Skeletal muscle satellite cell (primary cell): ENCODE measurements around the gene MRPL27.
"Not testable (repeated sequence)": the region's sequence is repeated elsewhere in the genome, so short reads cannot be mapped to it uniquely, and the experiment has no call there.

Experiments
- H3K27me3 ChIP-seq: 2 replicates; pipeline ENCODE4 v1.7.0; 2013; ENCODE audit warnings: low read length; ENCODE audit not compliant: control insufficient read depth, insufficient read depth
- H3K36me3 ChIP-seq: 2 replicates; pipeline ENCODE4 v1.7.0; 2013; ENCODE audit warnings: mild to moderate bottlenecking, control low read depth, low read length; ENCODE audit not compliant: insufficient read depth
- H3K4me1 ChIP-seq: 2 replicates; pipeline ENCODE4 v1.7.0; 2013; ENCODE audit warnings: low read length; ENCODE audit not compliant: control insufficient read depth, insufficient read depth
- H3K4me2 ChIP-seq: 2 replicates; pipeline ENCODE4 v1.7.0; 2013; ENCODE audit warnings: mild to moderate bottlenecking, low read length
- H3K4me3 ChIP-seq: 2 replicates; pipeline ENCODE4 v1.7.0; 2013; ENCODE audit warnings: low read length
- H3K9ac ChIP-seq: 2 replicates; pipeline ENCODE4 v1.7.0; 2013; ENCODE audit warnings: mild to moderate bottlenecking, low read depth, low read length, moderate library complexity
- H3K9me3 ChIP-seq: replicated peaks from 2 replicates; pipeline ENCODE4 v1.7.0; 2013; ENCODE audit warnings: mild to moderate bottlenecking, control low read depth, low read length

The MRPL27 gene

GRCh38 chr17:50398672-50399071 is 25.7 kb upstream of the MRPL27 start:
- Histone ChIP-seq H3K36me3 (peaks cover 23% of the 10 kb centered on the region), H3K4me1 (peaks cover 19% of the 10 kb centered on the region)
- H3K4me2 ChIP-seq, H3K9ac ChIP-seq, H3K4me3 ChIP-seq, H3K27me3 ChIP-seq, H3K9me3 ChIP-seq: not testable (repeated sequence)

GRCh38 chr17:50397919-50398285 is 24.9 kb upstream of the MRPL27 start:
- Histone ChIP-seq H3K9me3 (no peaks in the 10 kb centered on the region), H3K9ac (peak overlapping the region; percentile 100), H3K4me1 (peaks cover 19% of the 10 kb centered on the region), H3K36me3 (peaks cover 31% of the 10 kb centered on the region), H3K4me2 (peak overlapping the region; percentile 98), H3K4me3 (peak overlapping the region; percentile 93), H3K27me3 (peaks cover 4% of the 10 kb centered on the region)

- peaks cover 19% of the 10 kb centered on the region for H3K4me1 ChIP-seq
- H3K4me2 ChIP-seq = peak within 1 kb of the TSS; percentile 98
- H3K9me3 ChIP-seq = no peaks in the 10 kb centered on the region
- H3K9ac ChIP-seq = peak within 1 kb of the TSS; percentile 100
- H3K36me3 ChIP-seq = peaks cover 37% of the 10 kb centered on the region
- peak within 1 kb of the TSS; percentile 93 for H3K4me3 ChIP-seq
- no peaks in the 10 kb centered on the region for H3K27me3 ChIP-seq
Measured at GRCh38 chr17:50397111-50397918, 24.3 kb upstream of the MRPL27 start, which contains the start of gene LRRC59. LRRC59 (minus strand) TSS chr17:50397523; CDS start chr17:50397317, 206 bp downstream.

GRCh38 chr17:50396261-50397110 is 23.5 kb upstream of the MRPL27 start:
- Histone ChIP-seq H3K9me3 (no peaks in the 10 kb centered on the region), H3K36me3 (peaks cover 45% of the 10 kb centered on the region), H3K27me3 (no peaks in the 10 kb centered on the region), H3K4me2 (peak overlapping the region; percentile 98), H3K9ac (peak overlapping the region; percentile 100), H3K4me1 (peaks cover 19% of the 10 kb centered on the region), H3K4me3 (peak overlapping the region; percentile 93)

- Histone ChIP-seq H3K36me3 (peaks cover 63% of the 10 kb centered on the region), H3K4me2 (peak overlapping the region; percentile 98), H3K27me3 (no peaks in the 10 kb centered on the region), H3K4me3 (peak overlapping the region; percentile 93), H3K9ac (peak overlapping the region; percentile 100), H3K4me1 (peaks cover 19% of the 10 kb centered on the region), H3K9me3 (no peaks in the 10 kb centered on the region)
Measured at GRCh38 chr17:50394711-50395110, 21.7 kb upstream of the MRPL27 start.

GRCh38 chr17:50393700-50394099 is 20.7 kb upstream of the MRPL27 start:
- Histone ChIP-seq H3K36me3 (peaks cover 73% of the 10 kb centered on the region), H3K4me2 (no peak overlapping the region), H3K4me1 (peaks cover 19% of the 10 kb centered on the region), H3K4me3 (no peak overlapping the region), H3K27me3 (no peaks in the 10 kb centered on the region), H3K9me3 (no peaks in the 10 kb centered on the region), H3K9ac (no peak overlapping the region)

- Histone ChIP-seq H3K9me3 (no peaks in the 10 kb centered on the region), H3K36me3 (peaks cover 83% of the 10 kb centered on the region), H3K4me2 (no peak overlapping the region), H3K9ac (no peak overlapping the region), H3K4me1 (peaks cover 17% of the 10 kb centered on the region), H3K27me3 (no peaks in the 10 kb centered on the region), H3K4me3 (no peak overlapping the region)
Measured at GRCh38 chr17:50392621-50393020, 19.6 kb upstream of the MRPL27 start.

- Histone ChIP-seq H3K27me3 (no peaks in the 10 kb centered on the region), H3K9me3 (no peaks in the 10 kb centered on the region), H3K4me2 (no peak overlapping the region), H3K36me3 (peaks cover 100% of the 10 kb centered on the region), H3K4me3 (no peak overlapping the region), H3K4me1 (peaks cover under 1% of the 10 kb centered on the region), H3K9ac (no peak overlapping the region)
Measured at GRCh38 chr17:50389534-50389933, 16.6 kb upstream of the MRPL27 start.

- H3K36me3 ChIP-seq = peaks cover 99% of the 10 kb centered on the region
- H3K4me1 ChIP-seq = no peaks in the 10 kb centered on the region
- no peak overlapping the region for H3K4me2 ChIP-seq
- H3K9me3 ChIP-seq = no peaks in the 10 kb centered on the region
- no peak overlapping the region for H3K4me3 ChIP-seq
- no peaks in the 10 kb centered on the region for H3K27me3 ChIP-seq
- no peak overlapping the region for H3K9ac ChIP-seq
Measured at GRCh38 chr17:50388728-50389127, 15.7 kb upstream of the MRPL27 start.

- H3K36me3 ChIP-seq = peaks cover 99% of the 10 kb centered on the region
- no peak overlapping the region for H3K9ac ChIP-seq
- no peaks in the 10 kb centered on the region for H3K4me1 ChIP-seq
- H3K9me3 ChIP-seq = no peaks in the 10 kb centered on the region
- H3K27me3 ChIP-seq = no peaks in the 10 kb centered on the region
- H3K4me3 ChIP-seq = no peak overlapping the region
- H3K4me2 ChIP-seq = no peak overlapping the region
Measured at GRCh38 chr17:50386510-50386909, 13.5 kb upstream of the MRPL27 start.

- no peak overlapping the region for H3K4me2 ChIP-seq
- no peaks in the 10 kb centered on the region for H3K9me3 ChIP-seq
- H3K27me3 ChIP-seq = no peaks in the 10 kb centered on the region
- no peak overlapping the region for H3K9ac ChIP-seq
- no peaks in the 10 kb centered on the region for H3K4me1 ChIP-seq
- no peak overlapping the region for H3K4me3 ChIP-seq
- H3K36me3 ChIP-seq = peaks cover 75% of the 10 kb centered on the region
Measured at GRCh38 chr17:50382931-50383330, 9.9 kb upstream of the MRPL27 start.
